Brain microvascular endothelial cell (primary cell): ENCODE results near the gene KANTR.

Source experiments
- DNase-seq: peaks from one replicate; pipeline ENCODE4 v3.0.0-alpha.2; 2020
- H3K27ac ChIP-seq: fragments of 250-450 bp; sonication (Bioruptor Pico); 2 replicates; pipeline ENCODE4 v1.5.1; 2020; ENCODE audit warnings: mild to moderate bottlenecking, moderate library complexity
- H3K27me3 ChIP-seq: fragments of 250-450 bp; sonication (Bioruptor Pico); replicated peaks from 2 replicates; pipeline ENCODE4 v1.5.1; 2020; ENCODE audit warnings: mild to moderate bottlenecking
- H3K36me3 ChIP-seq: fragments of 250-450 bp; sonication (Bioruptor Pico); replicated peaks from 2 replicates; pipeline ENCODE4 v1.5.1; 2020; ENCODE audit warnings: mild to moderate bottlenecking
- H3K4me3 ChIP-seq: 2 replicates; pipeline ENCODE4 v1.5.1; 2011; ENCODE audit warnings: low read depth, mild to moderate bottlenecking, control low read depth, low read length, moderate library complexity
- in situ Hi-C: cut with HindIII; loops from 2 replicates; pipeline ENCODE4 v1.10.0; 2017; ENCODE audit warnings: low sequenced_read_pairs, low pct_ligation_motif_present
- TF ChIP-seq, protein P1 (sequence below): IDR thresholded peaks from 2 replicates; pipeline ENCODE4 v1.5.1; 2011; ENCODE audit warnings: low read depth, mild to moderate bottlenecking, moderate library complexity, low read length, control low read depth, inconsistent platforms; ENCODE audit errors: missing control alignments

KANTR gene

DNA sequence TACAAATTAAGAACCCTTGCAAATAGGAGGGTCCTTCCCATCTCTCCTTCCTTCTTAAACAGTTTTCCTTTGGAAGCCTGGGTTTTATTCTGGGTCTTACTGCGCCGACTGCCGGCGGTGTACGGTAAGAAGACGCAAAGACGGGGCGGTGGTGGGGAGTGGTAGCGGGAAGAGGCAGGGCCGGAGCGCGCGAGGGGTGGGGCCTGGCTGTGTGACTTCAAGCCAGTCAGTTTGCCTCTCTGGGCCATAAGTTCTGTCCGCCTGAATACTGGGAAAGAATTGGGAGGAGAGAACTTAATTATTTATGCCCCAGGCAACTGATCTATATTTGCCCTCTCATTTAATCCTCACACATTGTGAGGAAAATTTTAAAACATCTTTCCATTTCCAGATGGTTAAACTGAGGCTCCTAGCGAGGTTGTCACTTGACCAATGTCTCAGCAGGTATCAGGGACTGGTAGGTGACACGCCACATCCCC lies 726 bp upstream of the KANTR start:
- in situ Hi-C loops, result no loop called here
- H3K27ac ChIP-seq, result peak overlapping the region; percentile 75
- DNase-seq, result peak; percentile 73

DNA sequence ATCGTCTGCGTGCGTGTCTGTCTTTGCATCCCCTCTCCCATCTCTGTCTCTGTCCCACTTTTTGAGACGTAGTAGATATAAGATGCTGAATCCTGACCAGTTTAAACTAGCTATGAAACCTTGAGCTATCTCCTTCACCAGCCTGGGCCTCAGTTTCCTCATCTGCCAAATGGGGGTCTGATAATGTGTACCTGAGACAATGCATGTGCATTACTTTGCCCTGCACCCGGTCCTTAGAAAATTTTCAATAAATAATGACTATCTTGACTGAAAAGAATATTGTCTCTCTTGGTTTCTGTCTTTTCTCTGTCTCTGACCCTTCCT lies 602 bp downstream of the KANTR start:
- H3K4me3 ChIP-seq, result peak overlapping the region; percentile 78
- H3K36me3 ChIP-seq, result no peaks in the 10 kb centered on the region
- in situ Hi-C loops, result no loop called here
- no peak for DNase-seq
- H3K27ac ChIP-seq, result peak overlapping the region; percentile 54
- TF ChIP-seq, protein P1, sequence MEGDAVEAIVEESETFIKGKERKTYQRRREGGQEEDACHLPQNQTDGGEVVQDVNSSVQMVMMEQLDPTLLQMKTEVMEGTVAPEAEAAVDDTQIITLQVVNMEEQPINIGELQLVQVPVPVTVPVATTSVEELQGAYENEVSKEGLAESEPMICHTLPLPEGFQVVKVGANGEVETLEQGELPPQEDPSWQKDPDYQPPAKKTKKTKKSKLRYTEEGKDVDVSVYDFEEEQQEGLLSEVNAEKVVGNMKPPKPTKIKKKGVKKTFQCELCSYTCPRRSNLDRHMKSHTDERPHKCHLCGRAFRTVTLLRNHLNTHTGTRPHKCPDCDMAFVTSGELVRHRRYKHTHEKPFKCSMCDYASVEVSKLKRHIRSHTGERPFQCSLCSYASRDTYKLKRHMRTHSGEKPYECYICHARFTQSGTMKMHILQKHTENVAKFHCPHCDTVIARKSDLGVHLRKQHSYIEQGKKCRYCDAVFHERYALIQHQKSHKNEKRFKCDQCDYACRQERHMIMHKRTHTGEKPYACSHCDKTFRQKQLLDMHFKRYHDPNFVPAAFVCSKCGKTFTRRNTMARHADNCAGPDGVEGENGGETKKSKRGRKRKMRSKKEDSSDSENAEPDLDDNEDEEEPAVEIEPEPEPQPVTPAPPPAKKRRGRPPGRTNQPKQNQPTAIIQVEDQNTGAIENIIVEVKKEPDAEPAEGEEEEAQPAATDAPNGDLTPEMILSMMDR, result no peak
- no peaks in the 10 kb centered on the region for H3K27me3 ChIP-seq

More for the DNA sequence above, 726 bp upstream of the KANTR start:
- Histone ChIP-seq H3K4me3 (peak overlapping the region; percentile 50), H3K36me3 (no peaks in the 10 kb centered on the region), H3K27me3 (no peaks in the 10 kb centered on the region)
- TF ChIP-seq, protein P1, result peak; percentile 67

- DNase-seq, result no peak
- Histone ChIP-seq H3K4me3 (no peak overlapping the region), H3K27ac (no peak overlapping the region), H3K36me3 (no peaks in the 10 kb centered on the region), H3K27me3 (no peaks in the 10 kb centered on the region)
- in situ Hi-C loops, result no loop called here
- TF ChIP-seq, protein P1, result no peak
These were observed 1.9 kb downstream of the KANTR start for GRCh38 chrX:53095796-53096195.

GRCh38 chrX:53114864-53115549 lies 21.1 kb downstream of the KANTR start:
- in situ Hi-C loops, result no loop called here
- TF ChIP-seq, protein P1, result no peak
- Histone ChIP-seq H3K36me3 (no peaks in the 10 kb centered on the region), H3K27ac (no peak overlapping the region), H3K27me3 (no peaks in the 10 kb centered on the region), H3K4me3 (no peak overlapping the region)
- DNase-seq, result no peak

DNA sequence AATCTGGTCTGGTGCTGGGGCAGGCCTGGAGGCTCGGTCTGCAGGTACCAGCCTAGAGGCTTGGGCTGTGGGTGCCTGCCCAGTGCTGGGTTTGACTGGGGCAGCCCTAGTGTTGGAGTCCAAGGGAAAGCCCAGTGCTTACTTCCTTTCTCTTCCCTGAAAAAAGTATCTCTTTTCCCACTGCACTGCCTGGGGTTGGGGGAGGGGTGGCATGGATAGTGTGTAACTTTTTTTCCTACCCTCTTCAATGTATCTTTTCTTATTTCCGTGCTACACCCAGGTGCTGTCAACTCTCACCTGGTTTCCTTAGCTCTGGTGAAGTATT lies 21.6 kb downstream of the KANTR start:
- Histone ChIP-seq H3K36me3 (no peaks in the 10 kb centered on the region), H3K27ac (no peak overlapping the region), H3K27me3 (no peaks in the 10 kb centered on the region), H3K4me3 (no peak overlapping the region)
- no peak for DNase-seq
- TF ChIP-seq, protein P1, result no peak
- in situ Hi-C loops, result no loop called here

- Histone ChIP-seq H3K36me3 (no peaks in the 10 kb centered on the region), H3K27me3 (no peaks in the 10 kb centered on the region), H3K4me3 (no peak overlapping the region), H3K27ac (no peak overlapping the region)
- peak; percentile 4 for DNase-seq
- TF ChIP-seq, protein P1, result no peak
- in situ Hi-C loops, result no loop called here
These were observed 22.2 kb downstream of the KANTR start for GRCh38 chrX:53116101-53116500.
